HG02943 (cell line): ENCODE data around the gene SAMD10.
"Not testable (repeated sequence)": the region's sequence is repeated elsewhere in the genome, so short reads cannot be mapped to it uniquely, and the experiment has no call there.

Source experiments
- ATAC-seq: cut with Tn5 transposase; IDR thresholded peaks from one replicate; pipeline ENCODE4 v1.9.1; 2021; ENCODE audit warnings: mild to moderate bottlenecking, low read depth, moderate library complexity; ENCODE audit not compliant: unreplicated experiment

Gene SAMD10

GRCh38 chr20:64003960-64004725, 24.7 kb upstream of the SAMD10 start:
- no peak for ATAC-seq

- no peak for ATAC-seq
Observed at GRCh38 chr20:64001607-64002011, 22.2 kb upstream of the SAMD10 start.

GRCh38 chr20:64000906-64001305, 21.5 kb upstream of the SAMD10 start:
- ATAC-seq = no peak

GRCh38 chr20:63982937-63983336, 3.5 kb upstream of the SAMD10 start:
- ATAC-seq = no peak

- ATAC-seq = peak; percentile 66
Observed at GRCh38 chr20:63980806-63981728, 1.6 kb upstream of the SAMD10 start, which contains the start of gene PRPF6. Gene PRPF6, plus strand, starts transcription at chr20:63981132. Its CDS starts 114 bp downstream, at chr20:63981246.

- no peak for ATAC-seq
Observed at GRCh38 chr20:63980317-63980805, 919 bp upstream of the SAMD10 start.

GRCh38 chr20:63979229-63979556, 249 bp downstream of the SAMD10 start:
- ATAC-seq = no peak

- no peak for ATAC-seq
Observed at GRCh38 chr20:63978319-63979228, 868 bp downstream of the SAMD10 start.

GRCh38 chr20:63977739-63978276, 1.6 kb downstream of the SAMD10 start:
- no peak for ATAC-seq

- no peak for ATAC-seq
Observed at GRCh38 chr20:63976980-63977738, 2.3 kb downstream of the SAMD10 start.

- ATAC-seq = not testable (repeated sequence)
Observed at GRCh38 chr20:63976511-63976910, 2.9 kb downstream of the SAMD10 start.

- no peak for ATAC-seq
Observed at GRCh38 chr20:63974402-63975200, 4.8 kb downstream of the SAMD10 start.

GRCh38 chr20:63973636-63974401, 5.6 kb downstream of the SAMD10 start:
- no peak for ATAC-seq

- no peak for ATAC-seq
Observed at GRCh38 chr20:63973160-63973479, 6.3 kb downstream of the SAMD10 start.

GRCh38 chr20:63972312-63973159, 6.9 kb downstream of the SAMD10 start:
- ATAC-seq = no peak

GRCh38 chr20:63971960-63972311, 7.5 kb downstream of the SAMD10 start:
- ATAC-seq = not testable (repeated sequence)
